GM21515 (cell line): Measurements from ENCODE around the gene CYP21A2.
"Not testable (repeated sequence)": the region's sequence is repeated elsewhere in the genome, so short reads cannot be mapped to it uniquely, and the experiment has no call there.

Source experiments
- ATAC-seq: cut with Tn5 transposase; IDR thresholded peaks from one replicate; pipeline ENCODE4 v1.9.1; 2021; ENCODE audit not compliant: unreplicated experiment

The CYP21A2 gene

GRCh38 chr6:32052626-32053025, 14.4 kb downstream of the CYP21A2 start:
- ATAC-seq, result not testable (repeated sequence)

- not testable (repeated sequence) for ATAC-seq
These were observed 15.1 kb downstream of the CYP21A2 start for GRCh38 chr6:32053314-32053713.

DNA sequence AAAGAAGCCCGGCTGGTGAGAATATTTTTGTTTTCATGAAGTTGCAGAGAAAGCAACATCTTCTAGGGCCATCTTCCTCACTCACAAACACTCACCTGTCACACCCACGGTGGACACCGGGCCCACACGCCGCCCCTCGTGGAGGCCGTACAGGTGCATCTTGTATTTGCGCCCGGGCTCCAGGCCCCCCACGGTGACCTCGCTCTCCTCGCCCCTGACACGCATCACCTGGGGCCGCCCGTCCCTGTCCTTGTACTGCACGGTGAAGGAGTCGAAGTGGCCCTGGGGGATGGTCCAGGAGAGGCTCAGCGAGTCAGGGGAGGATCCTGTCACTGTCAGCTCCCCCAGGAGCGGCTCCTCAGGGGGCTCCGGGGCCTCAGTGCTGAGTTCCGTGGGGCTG, 17.5 kb downstream of the CYP21A2 start:
- not testable (repeated sequence) for ATAC-seq

DNA sequence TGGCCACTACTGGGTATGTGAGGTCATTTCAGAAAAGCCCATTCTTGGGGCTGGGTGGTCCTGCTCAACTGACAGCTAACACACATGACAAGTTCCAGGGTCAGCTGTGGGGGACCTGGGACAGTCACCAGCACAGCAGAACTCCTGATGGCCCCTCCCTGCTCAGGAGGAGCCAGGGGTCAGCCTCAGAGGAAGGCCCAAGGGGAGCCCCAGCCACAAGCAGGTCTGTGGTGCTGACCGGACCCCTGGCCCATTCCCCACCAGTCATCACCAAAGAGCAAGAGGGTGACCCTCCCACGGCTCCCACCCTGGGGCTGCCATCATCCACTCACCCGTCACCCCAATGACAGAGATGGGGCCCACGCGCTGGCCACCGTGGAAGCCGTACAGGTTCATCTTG, 18.0 kb downstream of the CYP21A2 start:
- ATAC-seq, result no peak

DNA sequence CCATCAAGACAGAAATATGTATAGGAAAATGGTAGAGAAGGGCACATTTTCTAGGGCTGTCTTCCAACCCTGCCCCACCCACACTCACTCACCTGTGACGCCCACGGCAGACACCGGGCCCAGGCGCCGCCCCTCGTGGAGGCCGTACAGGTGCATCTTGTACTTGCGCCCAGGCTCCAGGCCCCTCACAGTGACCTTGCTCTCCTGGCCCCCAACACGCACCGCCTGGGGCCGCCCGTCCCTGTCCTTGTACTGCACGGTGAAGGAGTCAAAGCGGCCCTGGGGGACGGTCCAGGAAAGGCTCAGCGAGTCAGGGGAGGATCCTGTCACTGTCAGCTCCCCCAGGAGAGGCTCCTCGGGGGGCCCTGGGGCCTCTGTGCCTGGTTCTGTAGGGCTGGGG, 19.8 kb downstream of the CYP21A2 start:
- ATAC-seq, result no peak

DNA sequence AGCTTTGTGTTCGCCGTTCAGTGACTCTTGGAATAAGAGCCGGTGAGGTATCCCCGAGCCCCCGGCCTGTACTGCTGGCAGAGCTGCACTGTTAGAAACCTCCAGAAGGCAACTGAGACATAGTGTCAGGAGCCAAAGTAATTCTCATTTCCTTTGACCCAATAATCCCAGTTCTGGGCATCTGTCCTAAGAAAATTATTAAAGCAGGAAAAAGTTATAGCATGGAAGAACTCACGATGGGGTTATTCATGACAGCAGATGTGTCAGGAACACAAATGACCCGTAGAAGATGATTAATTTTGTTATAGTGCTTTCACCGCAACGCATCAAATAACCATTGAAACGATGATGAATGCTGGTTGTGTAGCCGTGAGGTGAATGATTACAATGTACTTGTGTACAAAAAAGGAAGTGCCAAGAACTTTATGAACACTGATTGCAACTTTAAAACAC, 20.3 kb downstream of the CYP21A2 start:
- ATAC-seq, result no peak

DNA sequence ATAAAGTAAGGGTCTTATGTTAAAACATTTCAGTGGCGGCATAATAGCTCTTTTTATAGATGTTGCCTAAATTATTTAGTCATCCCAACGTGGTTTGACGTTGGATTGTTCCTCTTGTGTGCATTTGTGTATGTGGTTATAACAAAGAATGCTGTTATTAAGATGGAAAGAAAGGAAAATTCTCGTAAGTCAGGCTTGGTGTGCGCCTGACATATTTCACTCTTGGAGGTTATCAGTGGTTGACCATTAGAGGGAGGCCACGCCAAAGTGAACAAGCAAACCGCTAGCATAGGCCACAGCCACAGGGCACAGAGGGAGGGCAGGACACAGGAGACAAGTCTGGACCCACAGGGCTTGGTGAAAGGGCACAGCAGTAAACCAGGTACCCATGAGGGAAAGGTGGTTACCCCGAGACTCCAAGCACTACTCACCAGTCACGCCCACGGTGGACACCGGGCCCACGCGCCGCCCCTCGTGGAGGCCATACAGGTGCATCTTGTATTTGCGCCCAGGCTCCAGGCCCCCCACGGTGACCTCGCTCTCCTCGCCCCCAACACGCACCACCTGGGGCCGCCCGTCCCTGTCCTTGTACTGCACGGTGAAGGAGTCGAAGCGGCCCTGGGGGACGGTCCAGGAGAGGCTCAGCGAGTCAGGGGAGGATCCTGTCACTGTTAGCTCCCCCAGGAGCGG, 22.9 kb downstream of the CYP21A2 start:
- no peak for ATAC-seq

GRCh38 chr6:32064706-32065105, 26.5 kb downstream of the CYP21A2 start:
- ATAC-seq, result no peak

- ATAC-seq, result not testable (repeated sequence)
These were observed 29.3 kb downstream of the CYP21A2 start for GRCh38 chr6:32067521-32067920.

GRCh38 chr6:32068315-32068714, 30.1 kb downstream of the CYP21A2 start:
- ATAC-seq, result not testable (repeated sequence)

DNA sequence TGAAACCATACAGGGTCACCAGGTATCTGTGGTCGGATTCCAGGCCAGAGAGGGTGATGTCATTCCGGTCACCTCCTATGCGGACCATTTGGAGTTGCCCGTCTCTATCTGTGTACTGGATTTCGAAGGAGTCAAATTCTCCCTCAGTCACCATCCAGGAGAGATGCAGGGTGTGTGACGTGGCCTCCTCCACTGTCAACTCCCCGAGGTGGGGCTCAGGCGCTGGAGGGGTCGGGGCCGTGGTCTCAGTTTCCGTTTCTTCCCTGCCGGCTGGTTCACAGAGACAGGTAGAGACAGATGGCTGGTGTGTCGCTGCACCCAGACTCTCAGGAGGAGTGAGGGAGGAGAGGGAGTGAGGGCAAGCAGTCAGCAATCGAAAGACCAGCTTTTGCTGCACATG, 30.7 kb downstream of the CYP21A2 start:
- no peak for ATAC-seq

DNA sequence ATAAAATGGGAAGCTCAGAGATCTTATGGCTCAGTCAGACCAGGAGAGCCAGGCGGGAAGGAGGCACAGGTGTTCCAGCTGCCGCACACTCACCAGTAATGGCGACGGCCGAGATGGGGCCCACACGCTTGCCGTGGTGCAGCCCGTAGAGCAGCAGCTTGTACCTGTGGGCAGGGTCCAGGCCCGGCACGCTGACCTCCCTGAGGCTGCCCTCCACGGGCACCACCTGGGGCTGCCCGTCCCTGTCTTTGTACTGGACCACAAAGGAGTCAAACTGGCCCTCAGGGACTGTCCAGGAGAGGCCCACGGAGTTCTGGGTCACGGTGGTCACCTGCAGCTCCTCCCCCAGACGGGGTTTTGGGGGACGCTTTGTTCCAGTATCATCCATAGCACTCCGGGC, 31.2 kb downstream of the CYP21A2 start:
- no peak for ATAC-seq

- ATAC-seq, result no peak
These were observed 31.8 kb downstream of the CYP21A2 start for GRCh38 chr6:32069878-32070515.

DNA sequence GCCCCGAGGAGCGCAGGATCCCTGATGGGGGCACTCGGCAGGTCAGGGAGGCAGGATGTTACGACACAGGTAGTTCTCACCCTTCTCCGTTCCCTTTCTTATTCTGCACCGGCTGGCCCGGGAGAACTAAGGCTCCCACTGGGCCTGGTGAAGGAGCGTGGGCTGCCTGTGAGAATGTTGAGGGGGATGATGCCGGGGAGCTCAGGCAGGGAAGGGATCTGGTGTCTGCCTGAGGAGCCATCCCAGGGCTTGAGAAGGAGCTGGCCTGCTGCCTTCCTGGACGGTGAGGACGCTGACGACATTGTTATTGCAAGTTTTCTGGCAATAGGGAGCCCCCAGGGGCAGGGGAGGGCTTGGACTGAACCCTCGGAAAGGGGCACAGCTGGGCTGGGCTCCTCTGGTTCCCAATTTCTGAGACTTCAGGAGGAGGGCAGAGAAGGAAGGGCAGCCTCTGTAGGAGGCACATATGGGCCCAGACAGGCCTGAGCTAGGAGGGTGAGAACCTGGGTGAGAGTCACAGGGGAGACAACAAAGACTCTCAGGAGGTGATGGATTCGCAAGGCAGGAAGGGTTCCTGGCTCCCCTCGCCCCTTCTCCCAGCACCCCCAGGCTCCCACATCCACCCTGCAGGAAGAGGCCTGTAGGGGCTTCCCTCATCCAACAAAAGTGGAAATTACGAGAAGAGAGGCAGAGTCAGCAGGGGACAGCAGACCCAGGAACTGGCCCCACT, 32.8 kb downstream of the CYP21A2 start:
- no peak for ATAC-seq

- ATAC-seq, result no peak
These were observed 34.9 kb downstream of the CYP21A2 start for GRCh38 chr6:32073101-32073500.

DNA sequence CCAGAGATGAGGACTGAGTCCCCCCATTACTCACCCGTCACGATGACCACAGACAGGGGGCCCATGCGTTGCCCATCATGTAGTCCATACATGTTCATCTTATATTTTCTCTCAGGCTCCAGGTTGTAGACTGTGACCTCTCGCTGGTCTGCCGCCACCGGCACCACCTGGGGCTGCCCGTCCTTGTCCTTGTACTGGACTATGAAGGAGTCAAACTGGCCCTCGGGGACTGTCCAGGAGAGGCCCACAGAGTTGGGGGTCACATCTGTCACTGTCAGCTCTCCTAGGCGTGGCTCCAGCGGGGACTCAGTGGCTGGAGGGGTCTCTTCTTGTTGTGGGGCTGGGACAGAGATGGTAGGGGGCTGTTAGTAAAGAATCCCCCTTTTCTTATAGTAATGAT, 35.4 kb downstream of the CYP21A2 start:
- no peak for ATAC-seq

GRCh38 chr6:32074996-32075532, 36.8 kb downstream of the CYP21A2 start:
- ATAC-seq, result no peak

DNA sequence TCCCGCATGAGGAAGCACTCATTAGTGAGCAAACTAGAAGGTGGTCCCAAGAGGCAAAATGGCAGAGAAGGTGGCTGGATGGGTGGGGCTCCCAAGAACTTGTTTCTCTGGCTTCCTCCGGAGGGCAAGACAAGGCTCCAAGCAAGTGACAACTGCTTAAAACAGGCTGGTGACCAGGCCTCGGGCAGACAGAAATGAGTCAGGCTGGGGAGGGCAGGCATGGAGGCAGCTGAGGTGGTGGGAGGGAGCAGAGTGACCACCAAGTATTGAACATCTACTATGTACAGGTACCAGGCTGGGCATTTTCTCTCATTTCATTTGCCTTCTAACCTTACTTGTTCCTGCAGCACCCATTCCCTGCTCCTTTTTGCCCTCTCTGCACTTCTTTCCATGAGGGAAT, 37.6 kb downstream of the CYP21A2 start:
- no peak for ATAC-seq

GRCh38 chr6:32076321-32076809, 38.1 kb downstream of the CYP21A2 start:
- no peak for ATAC-seq

DNA sequence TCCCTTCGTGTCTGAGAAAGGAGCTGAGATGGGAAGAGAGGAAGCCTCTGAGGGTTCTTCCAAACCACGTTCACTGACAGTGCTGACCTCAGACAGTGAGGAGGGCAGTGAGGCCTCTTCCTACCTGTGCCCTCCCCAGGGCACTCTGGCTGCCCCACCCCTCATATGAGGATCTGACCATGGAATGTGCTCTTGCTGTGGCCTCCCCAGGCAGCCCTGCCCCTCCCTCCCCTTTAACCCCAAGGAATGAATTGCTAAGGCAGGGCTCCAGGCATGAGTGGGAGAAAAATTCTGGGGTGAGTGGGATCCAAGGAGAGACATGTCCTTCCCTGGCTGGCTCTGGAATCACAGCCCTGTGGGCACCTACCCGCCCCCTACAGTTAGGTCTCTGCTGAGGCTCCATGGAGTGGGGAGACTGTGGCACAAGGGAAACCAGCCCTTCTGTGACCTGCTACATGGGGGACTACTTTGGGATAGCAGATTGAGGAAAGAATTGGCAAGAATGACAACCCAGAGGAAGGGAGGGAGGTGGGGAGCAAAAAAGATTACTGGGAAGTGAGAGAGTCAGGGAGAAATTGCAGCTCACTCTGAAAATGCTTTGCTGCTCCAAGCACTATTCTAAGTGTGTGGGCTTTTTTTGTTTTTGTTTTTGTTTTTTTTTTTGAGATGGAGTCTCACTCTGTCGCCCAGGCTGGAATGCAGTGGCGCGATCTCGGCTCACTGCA, 41.5 kb downstream of the CYP21A2 start:
- no peak for ATAC-seq
